HEK293 (cell line): ENCODE measurements around the gene CCSER1.

Source experiments
- PRDM10 ChIP-seq: fragments of 450-650 bp; formaldehyde crosslinking; IDR thresholded peaks from 2 replicates; pipeline ENCODE4 v1.5.1; 2016; ENCODE audit warnings: missing biosample characterization, missing genetic modification characterization
- REPIN1 ChIP-seq: fragments of 450-650 bp; formaldehyde crosslinking; IDR thresholded peaks from 2 replicates; pipeline ENCODE4 v1.5.1; 2017; ENCODE audit warnings: missing biosample characterization, missing genetic modification characterization, low read depth
- SALL2 ChIP-seq: fragments of 450-650 bp; formaldehyde crosslinking; IDR thresholded peaks from 2 replicates; pipeline ENCODE4 v1.5.0; 2017; ENCODE audit warnings: missing biosample characterization, mild to moderate bottlenecking, missing genetic modification characterization, borderline replicate concordance
- TCF7L2 ChIP-seq: IDR thresholded peaks from 2 replicates; pipeline ENCODE4 v1.6.1; 2011; ENCODE audit warnings: low read depth, mild to moderate bottlenecking, inconsistent platforms, low read length, moderate library complexity, borderline replicate concordance
- ZNF416 ChIP-seq: fragments of 450-650 bp; formaldehyde crosslinking; IDR thresholded peaks from 2 replicates; pipeline ENCODE4 v1.5.1; 2016; ENCODE audit warnings: missing biosample characterization, missing genetic modification characterization
- ZNF510 ChIP-seq: fragments of 450-650 bp; formaldehyde crosslinking; IDR thresholded peaks from 2 replicates; pipeline ENCODE4 v1.5.1; 2018; ENCODE audit warnings: mild to moderate bottlenecking, missing genetic modification characterization, missing biosample characterization; ENCODE audit not compliant: insufficient replicate concordance
- TF ChIP-seq, protein P1 (sequence below): fragments of 450-650 bp; formaldehyde crosslinking; optimal IDR thresholded peaks from 2 replicates; pipeline ENCODE3; 2016; ENCODE audit warnings: missing biosample characterization, mild to moderate bottlenecking, missing genetic modification characterization

- TF ChIP-seq TCF7L2 (no peak), ZNF510 (tag by site-specific recombination) (no peak), REPIN1 (tag by site-specific recombination) (no peak), ZNF416 (tag by site-specific recombination) (no peak), PRDM10 (tag by site-specific recombination) (no peak), SALL2 (no peak)
- TF ChIP-seq, protein P1, sequence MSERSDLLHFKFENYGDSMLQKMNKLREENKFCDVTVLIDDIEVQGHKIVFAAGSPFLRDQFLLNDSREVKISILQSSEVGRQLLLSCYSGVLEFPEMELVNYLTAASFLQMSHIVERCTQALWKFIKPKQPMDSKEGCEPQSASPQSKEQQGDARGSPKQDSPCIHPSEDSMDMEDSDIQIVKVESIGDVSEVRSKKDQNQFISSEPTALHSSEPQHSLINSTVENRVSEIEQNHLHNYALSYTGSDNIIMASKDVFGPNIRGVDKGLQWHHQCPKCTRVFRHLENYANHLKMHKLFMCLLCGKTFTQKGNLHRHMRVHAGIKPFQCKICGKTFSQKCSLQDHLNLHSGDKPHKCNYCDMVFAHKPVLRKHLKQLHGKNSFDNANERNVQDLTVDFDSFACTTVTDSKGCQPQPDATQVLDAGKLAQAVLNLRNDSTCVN (tag by site-specific recombination), result no peak
Observed at GRCh38 chr4:91590260-91590659, 1463.1 kb downstream of the CCSER1 start.
